Stimulated activated CD4-positive, alpha-beta T cell treated with anti-CD3 and anti-CD28 coated beads, Interleukin-4, amount 100 ng/mL, for 24 hours (primary cell): ENCODE data around the gene ATP5F1D.
"Not testable (repeated sequence)": the region's sequence is repeated elsewhere in the genome, so short reads cannot be mapped to it uniquely, and the experiment has no call there.

ENCODE experiments used
- DNase-seq: peaks from one replicate; pipeline ENCODE4 v3.0.0-alpha.2; 2020

The ATP5F1D gene

GRCh38 chr19:1241417-1242095 is at the start of gene ATP5F1D:
ATP5F1D (plus strand) TSS chr19:1241751; CDS start chr19:1241851, 100 bp downstream.
- DNase-seq: peak; percentile 92

GRCh38 chr19:1199531-1199930 is 42.0 kb upstream of the ATP5F1D start:
- DNase-seq: no peak

- DNase-seq: not testable (repeated sequence)
These were observed 40.9 kb upstream of the ATP5F1D start for GRCh38 chr19:1200614-1201013.

GRCh38 chr19:1205114-1206099 is 36.1 kb upstream of the ATP5F1D start, which contains the start of gene STK11:
STK11 (plus strand) TSS chr19:1205778; CDS start chr19:1206914, 1,136 bp downstream.
- DNase-seq: peak; percentile 99

- DNase-seq: no peak
These were observed 35.2 kb upstream of the ATP5F1D start for GRCh38 chr19:1206150-1206863.

GRCh38 chr19:1206864-1207450 is 34.6 kb upstream of the ATP5F1D start:
- DNase-seq: peak; percentile 27

- DNase-seq: not testable (repeated sequence)
These were observed 32.7 kb upstream of the ATP5F1D start for GRCh38 chr19:1208830-1209229.

GRCh38 chr19:1210227-1210538 is 31.4 kb upstream of the ATP5F1D start:
- DNase-seq: no peak

GRCh38 chr19:1211494-1212234 is 29.9 kb upstream of the ATP5F1D start:
- no peak for DNase-seq

GRCh38 chr19:1213391-1214286 is 27.9 kb upstream of the ATP5F1D start:
- peak; percentile 53 for DNase-seq

- no peak for DNase-seq
These were observed 27.2 kb upstream of the ATP5F1D start for GRCh38 chr19:1214299-1214861.

- no peak for DNase-seq
These were observed 26.5 kb upstream of the ATP5F1D start for GRCh38 chr19:1214862-1215731.

- DNase-seq: no peak
These were observed 24.8 kb upstream of the ATP5F1D start for GRCh38 chr19:1216756-1217155.

GRCh38 chr19:1217366-1217765 is 24.2 kb upstream of the ATP5F1D start:
- no peak for DNase-seq

- DNase-seq: no peak
These were observed 22.6 kb upstream of the ATP5F1D start for GRCh38 chr19:1218751-1219567.

- DNase-seq: no peak
These were observed 21.6 kb upstream of the ATP5F1D start for GRCh38 chr19:1219786-1220476.

- no peak for DNase-seq
These were observed 21.0 kb upstream of the ATP5F1D start for GRCh38 chr19:1220477-1220930.
